Neuronal stem cell (in vitro differentiated cells): ENCODE results near the gene ZNF365.

Source experiments
- DNase-seq: peaks from one replicate; pipeline ENCODE4 v3.0.0-alpha.2; 2013; ENCODE audit warnings: low spot score
- H2AFZ ChIP-seq: one replicate; pipeline ENCODE4 v1.6.1; 2013; ENCODE audit warnings: mild to moderate bottlenecking, low read length, inconsistent platforms
- H2AK5ac ChIP-seq: 2 replicates; pipeline ENCODE4 v1.6.1; 2013; ENCODE audit warnings: low read depth, mild to moderate bottlenecking, inconsistent platforms, low read length, moderate library complexity, mixed read lengths
- H2BK120ac ChIP-seq: 2 replicates; pipeline ENCODE4 v1.6.1; 2013; ENCODE audit warnings: low read depth, mild to moderate bottlenecking, inconsistent platforms, low read length, moderate library complexity, mixed read lengths
- H2BK12ac ChIP-seq: one replicate; pipeline ENCODE4 v1.6.1; 2013; ENCODE audit warnings: low read length, inconsistent platforms
- H2BK15ac ChIP-seq: 2 replicates; pipeline ENCODE4 v1.6.1; 2013; ENCODE audit warnings: mild to moderate bottlenecking, low read length, inconsistent platforms, mixed read lengths
- H2BK5ac ChIP-seq: one replicate; pipeline ENCODE4 v1.6.1; 2013; ENCODE audit warnings: inconsistent platforms, mild to moderate bottlenecking, low read length, moderate library complexity
- H3K14ac ChIP-seq: one replicate; pipeline ENCODE4 v1.6.1; 2013; ENCODE audit warnings: low read length, inconsistent platforms
- H3K18ac ChIP-seq: 2 replicates; pipeline ENCODE4 v1.6.1; 2013; ENCODE audit warnings: low read length, inconsistent platforms
- H3K23ac ChIP-seq: 2 replicates; pipeline ENCODE4 v1.6.1; 2013; ENCODE audit warnings: low read depth, mild to moderate bottlenecking, mixed read lengths, low read length, inconsistent platforms; ENCODE audit not compliant: poor library complexity
- H3K27ac ChIP-seq: replicated peaks from 3 replicates; pipeline ENCODE4 v1.5.1; 2013; ENCODE audit warnings: low read length, inconsistent platforms
- H3K27me3 ChIP-seq, 3 experiments: 2 replicates each; pipeline ENCODE4 v1.6.1; 2013; ENCODE audit warnings: low read length in 3 of 3, mild to moderate bottlenecking in 2 of 3, inconsistent platforms in 1 of 3, low read depth in 1 of 3, mixed read lengths in 1 of 3, moderate library complexity in 1 of 3; ENCODE audit not compliant: control insufficient read depth in 3 of 3, insufficient read depth in 3 of 3
- H3K36me3 ChIP-seq, 2 donors: replicated peaks in 1 of 2; 2 replicates each; pipeline ENCODE4 v1.6.1; 2013; ENCODE audit warnings: low read length in 2 of 2; ENCODE audit not compliant: control insufficient read depth in 2 of 2, insufficient read depth in 2 of 2
- H3K4ac ChIP-seq: 2 replicates; pipeline ENCODE4 v1.6.1; 2013; ENCODE audit warnings: inconsistent platforms, mild to moderate bottlenecking, low read length, moderate library complexity
- H3K4me1 ChIP-seq, 2 donors: 1 replicate in 1 of 2; 2 replicates in 1 of 2; pipeline ENCODE4 v1.6.1; 2013; ENCODE audit warnings: low read length in 2 of 2, low read depth in 1 of 2; ENCODE audit not compliant: control insufficient read depth in 2 of 2, insufficient read depth in 1 of 2
- H3K4me2 ChIP-seq: one replicate; pipeline ENCODE4 v1.6.1; 2013; ENCODE audit warnings: mild to moderate bottlenecking, low read length, inconsistent platforms; ENCODE audit not compliant: insufficient read depth, poor library complexity, severe bottlenecking
- H3K4me3 ChIP-seq, 2 donors: 2 replicates each; pipeline ENCODE4 v1.5.1; 2013; ENCODE audit warnings: low read length in 2 of 2, mild to moderate bottlenecking in 2 of 2, inconsistent platforms in 1 of 2, moderate library complexity in 1 of 2
- H3K79me1 ChIP-seq: one replicate; pipeline ENCODE4 v1.6.1; 2013; ENCODE audit warnings: low read depth, mild to moderate bottlenecking, inconsistent platforms, low read length, moderate library complexity
- H3K9ac ChIP-seq: one replicate; pipeline ENCODE4 v1.6.1; 2013; ENCODE audit warnings: mild to moderate bottlenecking, low read depth, low read length, inconsistent platforms; ENCODE audit not compliant: poor library complexity
- H3K9me3 ChIP-seq, 2 donors: replicated peaks in 1 of 2; 2 replicates each; pipeline versions ENCODE3 to v1.6.1; 2013; ENCODE audit warnings: low read length in 2 of 2, mild to moderate bottlenecking in 2 of 2, inconsistent platforms in 1 of 2, low read depth in 1 of 2, mixed read lengths in 1 of 2, moderate library complexity in 1 of 2; ENCODE audit not compliant: control insufficient read depth in 2 of 2, insufficient read depth in 1 of 2
- H4K8ac ChIP-seq: one replicate; pipeline ENCODE4 v1.6.1; 2013; ENCODE audit warnings: low read depth, mild to moderate bottlenecking, inconsistent platforms, low read length, moderate library complexity
- H4K91ac ChIP-seq: one replicate; pipeline ENCODE4 v1.6.1; 2013; ENCODE audit warnings: low read length, low read depth, mild to moderate bottlenecking, inconsistent platforms; ENCODE audit not compliant: poor library complexity
- WGBS, 2 donors: extraction: QIAGEN DNeasy Blood & Tissue Kit; methylation state at CpG; one replicate each; pipeline ENCODE4 v1.1.7; 2013; ENCODE audit warnings: missing lambda C conversion rate in 2 of 2, mixed read lengths in 1 of 2; ENCODE audit not compliant: insufficient read length in 2 of 2, insufficient replicate concordance in 1 of 2; ENCODE audit errors: extremely low coverage in 2 of 2; 5-methylcytosine and 5-hydroxymethylcytosine counted together

Gene ZNF365

GRCh38 chr10:62386356-62387320, 12.5 kb downstream of the ZNF365 start:
- Histone ChIP-seq H2BK5ac (no peak overlapping the region), H2AFZ (no peak overlapping the region), H3K18ac (no peak overlapping the region), H3K4me1 (no peaks in the 10 kb centered on the region), H3K23ac (no peak overlapping the region), H4K91ac (no peak overlapping the region), H3K27ac (no peak overlapping the region), H3K4ac (no peak overlapping the region), H3K4me2 (no peak overlapping the region), H2AK5ac (no peak overlapping the region), H4K8ac (no peak overlapping the region), H3K36me3 (no peaks in the 10 kb centered on the region), H3K9me3 (no peaks in the 10 kb centered on the region), H2BK12ac (no peak overlapping the region), H3K9ac (no peak overlapping the region), H3K4me3 (no peak overlapping the region), H3K79me1 (no peaks in the 10 kb centered on the region), H2BK120ac (no peak overlapping the region), H3K27me3 (no peaks in the 10 kb centered on the region), H2BK15ac (no peak overlapping the region), H3K14ac (no peak overlapping the region)
- WGBS, 2 donors = no CpG with 5 or more reads among the region's 4 CpGs
- DNase-seq = no peak

- no peak overlapping the region for H3K4ac ChIP-seq
- H3K18ac ChIP-seq = no peak overlapping the region
- peak overlapping the region; percentile 59 for H2AFZ ChIP-seq
- H3K9ac ChIP-seq = no peak overlapping the region
- no peaks in the 10 kb centered on the region for H3K9me3 ChIP-seq
- H3K23ac ChIP-seq = no peak overlapping the region
- no peak overlapping the region for H3K4me2 ChIP-seq
- no peak overlapping the region for H3K4me3 ChIP-seq
- H2BK120ac ChIP-seq = no peak overlapping the region
- no peak overlapping the region for H3K14ac ChIP-seq
- H2BK12ac ChIP-seq = no peak overlapping the region
- WGBS, 2 donors = no CpG with 5 or more reads among the region's 9 CpGs
- no peaks in the 10 kb centered on the region for H3K79me1 ChIP-seq
- no peak overlapping the region for H2BK5ac ChIP-seq
- H3K4me1 ChIP-seq = no peaks in the 10 kb centered on the region
- H2BK15ac ChIP-seq = no peak overlapping the region
- no peak overlapping the region for H2AK5ac ChIP-seq
- H3K27me3 ChIP-seq = no peaks in the 10 kb centered on the region
- no peak overlapping the region for H3K27ac ChIP-seq
- no peak for DNase-seq
- no peak overlapping the region for H4K91ac ChIP-seq
- H3K36me3 ChIP-seq = no peaks in the 10 kb centered on the region
- no peak overlapping the region for H4K8ac ChIP-seq
These were observed 14.2 kb downstream of the ZNF365 start for GRCh38 chr10:62388328-62388727.

- Histone ChIP-seq H3K23ac (no peak overlapping the region), H4K8ac (no peak overlapping the region), H2BK12ac (no peak overlapping the region), H3K4me2 (no peak overlapping the region), H3K14ac (no peak overlapping the region), H3K79me1 (no peaks in the 10 kb centered on the region), H3K27me3 (no peaks in the 10 kb centered on the region), H4K91ac (no peak overlapping the region), H2BK5ac (no peak overlapping the region), H3K18ac (no peak overlapping the region), H2BK120ac (no peak overlapping the region), H3K27ac (no peak overlapping the region), H2AK5ac (no peak overlapping the region), H3K9ac (no peak overlapping the region), H3K4me3 (no peak overlapping the region), H3K4me1 (no peaks in the 10 kb centered on the region), H3K4ac (no peak overlapping the region), H3K36me3 (no peaks in the 10 kb centered on the region), H2BK15ac (no peak overlapping the region), H3K9me3 (no peaks in the 10 kb centered on the region), H2AFZ (no peak overlapping the region)
- no peak for DNase-seq
- WGBS, 2 donors = no CpG with 5 or more reads among the region's 2 CpGs
These were observed 16.5 kb downstream of the ZNF365 start for GRCh38 chr10:62390497-62391176.

- no peaks in the 10 kb centered on the region for H3K36me3 ChIP-seq
- no CpG with 5 or more reads among the region's 4 CpGs for WGBS, 2 donors
- no peak overlapping the region for H3K4me3 ChIP-seq
- H3K18ac ChIP-seq = no peak overlapping the region
- H3K27ac ChIP-seq = no peak overlapping the region
- H3K23ac ChIP-seq = no peak overlapping the region
- H3K14ac ChIP-seq = no peak overlapping the region
- H2BK120ac ChIP-seq = no peak overlapping the region
- H2BK15ac ChIP-seq = no peak overlapping the region
- H3K4ac ChIP-seq = no peak overlapping the region
- H3K4me1 ChIP-seq = no peaks in the 10 kb centered on the region
- no peaks in the 10 kb centered on the region for H3K9me3 ChIP-seq
- no peaks in the 10 kb centered on the region for H3K79me1 ChIP-seq
- no peak overlapping the region for H2AK5ac ChIP-seq
- H4K91ac ChIP-seq = no peak overlapping the region
- no peak overlapping the region for H3K9ac ChIP-seq
- no peak for DNase-seq
- no peak overlapping the region for H2BK12ac ChIP-seq
- no peak overlapping the region for H4K8ac ChIP-seq
- H3K4me2 ChIP-seq = no peak overlapping the region
- H2BK5ac ChIP-seq = no peak overlapping the region
- H3K27me3 ChIP-seq = no peaks in the 10 kb centered on the region
- H2AFZ ChIP-seq = no peak overlapping the region
These were observed 19.1 kb downstream of the ZNF365 start for GRCh38 chr10:62393237-62393636.
